ENCODE measurements around the gene GRID2IP.

GRID2IP gene

GRCh38 chr7:6562106-6562505, 10.8 kb upstream of the GRID2IP start:
- no peak for DNase-seq (ENCODE audit: low read depth)

- DNase-seq (ENCODE audit: low read depth): no peak
These were observed 8.6 kb upstream of the GRID2IP start for GRCh38 chr7:6559896-6560295.

- DNase-seq (ENCODE audit: low read depth): peak; percentile 66
These were observed 7.6 kb upstream of the GRID2IP start for GRCh38 chr7:6558837-6559236.

GRCh38 chr7:6556196-6556595, 4.9 kb upstream of the GRID2IP start:
- DNase-seq (ENCODE audit: low read depth): no peak

- DNase-seq (ENCODE audit: low read depth): no peak
These were observed 3.6 kb upstream of the GRID2IP start for GRCh38 chr7:6554848-6555247.

- no peak for DNase-seq (ENCODE audit: low read depth)
These were observed 2.3 kb upstream of the GRID2IP start for GRCh38 chr7:6553448-6554044.

- no peak for DNase-seq (ENCODE audit: low read depth)
These were observed 3.9 kb downstream of the GRID2IP start for GRCh38 chr7:6547400-6547799.

- no peak for DNase-seq (ENCODE audit: low read depth)
These were observed 4.6 kb downstream of the GRID2IP start for GRCh38 chr7:6546498-6547251.

- DNase-seq (ENCODE audit: low read depth): no peak
These were observed 5.7 kb downstream of the GRID2IP start for GRCh38 chr7:6545398-6546126.

GRCh38 chr7:6542368-6542767, 8.9 kb downstream of the GRID2IP start:
- no peak for DNase-seq (ENCODE audit: low read depth)

- DNase-seq (ENCODE audit: low read depth): no peak
These were observed 14.7 kb downstream of the GRID2IP start for GRCh38 chr7:6536262-6537260.

GRCh38 chr7:6533893-6534495, 17.3 kb downstream of the GRID2IP start:
- DNase-seq (ENCODE audit: low read depth): no peak

GRCh38 chr7:6532516-6532915, 18.7 kb downstream of the GRID2IP start:
- no peak for DNase-seq (ENCODE audit: low read depth)

GRCh38 chr7:6531492-6532279, 19.6 kb downstream of the GRID2IP start:
- DNase-seq (ENCODE audit: low read depth): no peak

GRCh38 chr7:6530626-6531491, 20.4 kb downstream of the GRID2IP start:
- DNase-seq (ENCODE audit: low read depth): no peak

- no peak for DNase-seq (ENCODE audit: low read depth)
These were observed 21.6 kb downstream of the GRID2IP start for GRCh38 chr7:6529643-6530042.

GRCh38 chr7:6528401-6529130, 22.7 kb downstream of the GRID2IP start:
- no peak for DNase-seq (ENCODE audit: low read depth)

- DNase-seq (ENCODE audit: low read depth): no peak
These were observed 24.3 kb downstream of the GRID2IP start for GRCh38 chr7:6526997-6527378.
